HL-60/S4 (cell line): ENCODE data around the gene ERAP2.
"Not testable (repeated sequence)": the region's sequence is repeated elsewhere in the genome, so short reads cannot be mapped to it uniquely, and the experiment has no call there.

Experiments
- in situ Hi-C: fragments of 300-500 bp; cut with MboI; formaldehyde crosslinking; loops from 2 replicates; pipeline ENCODE4 v1.14.3; 2022; ENCODE audit warnings: low sequenced_read_pairs

The ERAP2 gene, protein sequence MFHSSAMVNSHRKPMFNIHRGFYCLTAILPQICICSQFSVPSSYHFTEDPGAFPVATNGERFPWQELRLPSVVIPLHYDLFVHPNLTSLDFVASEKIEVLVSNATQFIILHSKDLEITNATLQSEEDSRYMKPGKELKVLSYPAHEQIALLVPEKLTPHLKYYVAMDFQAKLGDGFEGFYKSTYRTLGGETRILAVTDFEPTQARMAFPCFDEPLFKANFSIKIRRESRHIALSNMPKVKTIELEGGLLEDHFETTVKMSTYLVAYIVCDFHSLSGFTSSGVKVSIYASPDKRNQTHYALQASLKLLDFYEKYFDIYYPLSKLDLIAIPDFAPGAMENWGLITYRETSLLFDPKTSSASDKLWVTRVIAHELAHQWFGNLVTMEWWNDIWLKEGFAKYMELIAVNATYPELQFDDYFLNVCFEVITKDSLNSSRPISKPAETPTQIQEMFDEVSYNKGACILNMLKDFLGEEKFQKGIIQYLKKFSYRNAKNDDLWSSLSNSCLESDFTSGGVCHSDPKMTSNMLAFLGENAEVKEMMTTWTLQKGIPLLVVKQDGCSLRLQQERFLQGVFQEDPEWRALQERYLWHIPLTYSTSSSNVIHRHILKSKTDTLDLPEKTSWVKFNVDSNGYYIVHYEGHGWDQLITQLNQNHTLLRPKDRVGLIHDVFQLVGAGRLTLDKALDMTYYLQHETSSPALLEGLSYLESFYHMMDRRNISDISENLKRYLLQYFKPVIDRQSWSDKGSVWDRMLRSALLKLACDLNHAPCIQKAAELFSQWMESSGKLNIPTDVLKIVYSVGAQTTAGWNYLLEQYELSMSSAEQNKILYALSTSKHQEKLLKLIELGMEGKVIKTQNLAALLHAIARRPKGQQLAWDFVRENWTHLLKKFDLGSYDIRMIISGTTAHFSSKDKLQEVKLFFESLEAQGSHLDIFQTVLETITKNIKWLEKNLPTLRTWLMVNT

GRCh38 chr5:96876292-96876850 lies at the start of gene ERAP2:
ERAP2 (plus strand) TSS chr5:96876500; CDS start chr5:96879686, 3,186 bp downstream.
- in situ Hi-C loops: no loop called here

DNA sequence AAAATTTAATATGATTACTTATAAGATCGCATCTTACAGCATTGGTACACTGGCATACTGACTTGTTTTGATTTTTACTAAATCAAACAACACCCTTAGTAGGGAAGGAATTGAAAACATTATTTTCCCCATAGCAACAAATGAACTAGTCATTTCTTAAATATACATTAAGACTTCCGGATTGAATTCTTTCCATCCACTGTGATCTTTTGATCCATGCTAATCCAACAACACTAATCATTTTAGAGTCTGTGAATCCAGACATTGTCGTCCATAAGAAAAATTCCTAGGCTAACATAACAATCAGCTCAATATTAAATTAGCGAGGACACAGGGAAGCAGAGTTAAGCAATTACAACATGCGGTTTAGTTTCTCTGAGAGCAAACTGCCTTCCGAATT lies 47.0 kb upstream of the ERAP2 start:
- in situ Hi-C loops: no loop called here

DNA sequence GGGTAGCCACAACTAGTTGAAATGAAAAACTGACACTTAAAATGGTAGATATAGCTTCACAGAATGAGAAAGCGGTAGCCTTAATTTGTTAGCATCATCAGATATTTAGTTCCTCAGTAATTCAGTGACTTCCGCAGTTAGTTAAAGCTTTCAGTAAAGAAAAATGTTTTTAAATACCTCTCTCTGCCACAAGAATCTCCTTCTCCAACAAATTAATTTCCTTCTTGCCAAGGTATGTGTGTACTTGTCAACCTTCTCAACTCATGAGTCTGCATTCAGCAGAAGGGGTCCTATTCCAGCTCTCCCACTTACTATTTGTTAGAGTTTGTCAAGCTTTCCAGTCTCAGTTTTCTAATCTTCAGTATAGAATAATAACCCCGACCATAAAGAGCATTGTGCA lies 42.3 kb upstream of the ERAP2 start:
- in situ Hi-C loops: no loop called here

DNA sequence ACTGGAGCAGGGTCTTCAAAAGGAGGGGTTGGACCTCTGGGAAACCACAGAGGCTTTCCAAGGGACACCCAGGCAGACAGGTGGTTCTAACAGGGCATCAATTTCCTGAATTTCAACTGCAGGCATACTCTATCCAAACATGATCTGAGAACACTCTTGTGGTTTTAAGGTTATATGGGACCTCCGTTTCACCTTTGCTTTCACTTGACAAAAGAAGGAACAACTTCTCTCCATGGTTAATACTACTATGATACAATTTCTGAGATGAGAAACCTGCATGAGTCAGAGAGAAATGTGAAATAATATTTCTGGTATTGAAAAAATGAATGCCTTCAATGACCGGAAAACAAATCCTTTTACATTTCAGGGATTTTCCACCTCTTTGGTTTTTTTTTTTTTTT lies 40.5 kb upstream of the ERAP2 start:
- in situ Hi-C loops: no loop called here

DNA sequence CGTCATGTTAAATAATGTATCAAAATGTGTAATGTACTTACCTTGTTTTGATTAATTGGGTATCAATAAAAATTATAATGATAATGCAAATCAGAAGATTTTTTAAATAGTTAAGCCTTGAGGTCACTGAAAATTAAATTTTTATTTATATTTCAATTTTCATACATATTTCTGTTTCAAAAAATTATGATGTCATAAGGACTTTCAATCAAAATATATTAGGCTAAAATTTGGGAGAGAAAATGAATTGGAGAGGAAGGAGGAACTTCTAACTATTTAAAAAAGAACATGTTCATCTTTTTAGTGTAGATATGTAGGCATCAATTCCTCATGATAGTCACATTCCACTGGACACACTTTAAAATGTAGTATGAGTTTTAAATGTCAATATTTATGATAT lies 39.5 kb upstream of the ERAP2 start:
- in situ Hi-C loops: no loop called here

GRCh38 chr5:96837303-96837702 lies 39.0 kb upstream of the ERAP2 start:
- in situ Hi-C loops: no loop called here

DNA sequence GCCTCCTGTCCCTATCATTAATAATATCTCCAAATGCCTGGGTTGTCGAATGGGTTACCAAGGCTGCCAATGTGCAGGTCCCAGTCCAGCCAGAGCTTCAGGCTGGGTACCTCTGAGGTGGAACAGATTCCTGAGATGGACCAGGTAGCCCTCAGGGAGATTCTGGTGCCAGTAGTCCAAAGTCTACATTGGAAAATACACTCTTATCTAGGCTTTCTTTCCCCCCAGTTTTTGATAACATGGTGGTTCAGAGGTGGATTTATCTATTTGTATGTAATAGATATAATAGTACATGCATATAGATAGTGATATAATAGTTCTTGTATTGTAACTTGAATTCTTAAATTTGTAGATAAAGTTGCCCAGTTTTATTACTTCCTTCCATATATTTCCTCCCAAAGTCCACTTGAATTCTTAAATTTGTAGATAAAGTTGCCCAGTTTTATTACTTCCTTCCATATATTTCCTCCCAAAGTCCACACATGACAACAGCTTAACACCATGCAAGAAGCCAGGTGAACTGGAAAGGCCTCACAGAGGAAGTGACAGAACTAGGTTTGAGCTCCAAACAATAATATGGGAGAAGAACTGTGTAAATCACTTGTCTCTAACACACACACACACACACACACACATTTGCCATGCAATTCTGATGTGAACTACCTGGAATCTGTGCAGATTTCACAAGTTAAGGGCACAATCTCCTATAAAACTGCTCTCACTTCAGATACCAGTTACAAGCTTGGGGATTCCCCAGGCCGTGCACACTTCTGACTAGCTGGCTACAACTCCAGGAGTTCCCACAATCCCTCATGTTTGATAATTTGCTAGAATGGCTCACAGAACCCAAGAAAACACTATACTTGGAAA lies 37.9 kb upstream of the ERAP2 start:
- in situ Hi-C loops: no loop called here

DNA sequence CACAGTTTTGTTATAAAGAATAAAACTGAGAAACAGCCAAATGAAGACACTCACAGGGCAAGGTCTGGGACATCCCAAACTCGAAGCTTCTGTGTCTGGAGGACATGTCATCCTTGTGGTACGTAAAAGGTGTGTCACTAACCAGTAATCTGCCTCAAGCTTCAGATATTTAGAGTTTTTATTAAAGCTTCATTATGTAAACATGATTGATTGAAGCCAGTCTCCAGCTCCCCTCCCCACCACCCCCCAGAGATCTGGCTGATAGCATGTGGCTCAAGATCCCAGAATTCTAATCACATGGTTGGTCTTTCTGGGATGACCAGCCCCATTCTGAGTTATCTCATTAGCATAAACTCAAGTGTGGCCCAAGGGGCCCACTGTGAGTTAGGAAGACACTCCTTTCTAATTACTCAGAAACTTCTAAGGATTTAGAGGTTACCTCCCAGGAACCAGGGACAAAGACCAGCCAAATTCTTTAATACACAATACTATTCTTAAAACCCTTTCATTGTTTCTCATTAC lies 37.2 kb upstream of the ERAP2 start:
- in situ Hi-C loops: no loop called here

- in situ Hi-C loops: not testable (repeated sequence)
Observed at GRCh38 chr5:96841931-96842330, 34.4 kb upstream of the ERAP2 start.

GRCh38 chr5:96843140-96843539 lies 33.2 kb upstream of the ERAP2 start:
- in situ Hi-C loops: no loop called here

DNA sequence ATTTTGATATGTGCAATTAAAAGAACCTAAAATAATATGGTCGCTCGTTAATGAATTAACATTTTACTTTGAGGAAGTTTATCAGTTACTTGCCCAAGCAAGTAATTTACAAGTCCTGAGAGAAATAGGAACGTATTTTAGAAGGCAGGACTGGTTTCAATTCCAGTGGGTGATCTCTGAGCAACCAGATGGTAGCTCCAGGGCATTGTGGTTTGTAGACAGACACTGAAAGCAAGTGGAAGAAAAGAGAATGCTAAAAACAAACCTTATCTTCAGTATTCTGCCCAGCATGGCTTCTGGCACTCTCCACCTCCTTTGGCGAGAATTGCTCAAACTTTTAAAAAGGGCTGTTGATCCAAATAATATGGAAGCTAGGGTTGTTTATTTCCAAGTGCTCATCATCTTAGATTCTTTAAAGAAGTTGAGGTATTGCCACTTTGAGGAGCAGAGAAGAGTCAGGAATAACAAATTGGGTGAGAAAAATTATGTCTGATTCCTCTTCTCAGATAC lies 31.8 kb upstream of the ERAP2 start:
- in situ Hi-C loops: no loop called here

DNA sequence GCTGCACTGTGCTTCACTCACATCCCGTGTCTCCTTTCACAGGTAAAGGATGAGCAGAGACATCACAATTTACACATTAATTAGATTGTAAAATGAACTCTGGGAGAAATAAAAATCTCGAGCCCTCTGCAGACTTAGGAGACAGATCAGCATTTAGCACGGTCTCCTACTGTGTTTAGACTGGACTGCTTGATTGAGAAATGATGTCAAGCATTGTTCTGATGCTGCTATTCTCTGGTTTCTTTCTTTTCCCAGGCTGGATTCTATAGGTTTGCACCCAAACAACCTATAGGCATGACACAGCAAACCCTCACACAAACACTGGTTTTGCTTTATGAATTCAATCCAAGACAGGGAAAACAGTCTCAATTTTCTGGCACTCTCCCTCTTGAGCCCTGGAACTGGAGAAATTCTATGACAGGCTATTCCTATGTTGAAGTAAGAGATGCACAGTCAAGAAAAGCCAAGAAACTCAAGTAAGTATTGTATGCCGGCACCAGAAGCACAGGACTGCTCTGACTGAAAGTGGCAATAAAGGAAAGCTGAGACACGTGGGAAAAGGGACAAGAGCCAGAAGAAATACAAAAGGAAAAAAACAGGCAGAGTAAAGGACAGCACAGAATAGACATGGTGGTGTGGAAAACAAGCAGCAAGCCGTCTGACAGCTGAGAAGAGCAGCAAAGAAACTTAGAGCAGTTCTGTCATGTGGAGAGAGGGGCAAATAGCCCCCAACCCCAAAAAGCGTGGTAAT lies 24.8 kb upstream of the ERAP2 start:
- in situ Hi-C loops: loop anchor here (25.0 kb wide), 1 partner anchor 311 kb away; no protein-coding TSS in a partner anchor

DNA sequence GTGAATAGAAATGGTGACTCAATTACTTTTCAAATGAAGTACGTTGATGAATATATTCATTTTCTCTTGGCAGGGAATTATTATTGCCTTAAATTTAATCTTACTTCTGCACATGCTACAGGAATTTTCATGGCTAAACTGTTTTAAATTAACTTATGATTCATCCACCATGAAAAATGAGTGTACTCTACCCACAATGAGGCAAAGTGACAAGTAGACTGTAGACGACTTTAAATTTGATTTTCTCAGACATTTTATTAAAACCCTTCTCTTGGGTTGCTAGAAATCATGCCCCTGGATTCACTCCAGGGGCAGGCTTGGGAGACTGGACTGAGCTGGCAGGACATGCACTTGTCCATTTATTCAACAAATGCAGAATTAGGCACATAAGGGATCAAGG lies 23.5 kb upstream of the ERAP2 start:
- in situ Hi-C loops: loop anchor here (25.0 kb wide), 1 partner anchor 310 kb away; no protein-coding TSS in a partner anchor

GRCh38 chr5:96854067-96854466 lies 22.2 kb upstream of the ERAP2 start:
- in situ Hi-C loops: loop anchor here (25.0 kb wide), 1 partner anchor 308 kb away; no protein-coding TSS in a partner anchor

DNA sequence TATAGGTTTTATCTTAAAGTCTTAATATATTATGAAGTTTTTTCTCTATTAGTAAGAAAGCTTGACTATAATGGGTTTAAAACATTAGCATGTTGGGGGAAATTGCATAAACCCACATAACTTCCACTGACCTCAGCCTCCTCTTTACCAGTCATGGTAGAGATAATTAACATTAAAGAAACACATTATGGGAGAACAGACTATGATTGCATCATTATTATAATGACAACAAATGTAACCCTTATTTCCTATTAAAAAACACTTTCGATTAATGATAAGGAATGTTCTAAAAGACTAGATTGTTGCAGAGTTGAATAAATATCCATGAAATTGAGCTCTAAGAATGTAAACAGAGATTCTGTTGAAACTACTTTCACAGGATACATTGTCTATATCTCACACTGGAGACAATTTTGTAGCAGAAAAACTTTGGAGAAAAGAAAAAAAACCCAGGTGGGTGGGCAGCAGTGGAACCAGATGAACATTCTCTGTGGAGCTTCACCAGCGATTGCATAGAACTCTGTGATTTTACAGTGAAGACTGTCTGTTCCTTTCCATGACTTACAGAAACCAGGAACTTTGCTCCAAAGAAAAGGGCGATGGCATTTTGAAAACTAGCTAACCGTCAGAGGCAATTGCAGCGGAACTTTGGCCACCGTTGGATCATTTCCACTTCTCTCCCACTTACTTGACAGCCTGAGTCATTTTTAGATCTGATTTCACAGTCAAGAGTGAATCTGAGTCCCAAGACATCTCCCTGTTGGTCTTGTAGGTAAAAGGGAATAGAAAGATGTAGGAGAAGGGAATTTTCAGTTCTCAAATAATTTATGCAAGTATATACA lies 21.0 kb upstream of the ERAP2 start:
- in situ Hi-C loops: loop anchor here (25.0 kb wide), 1 partner anchor 307 kb away; no protein-coding TSS in a partner anchor

DNA sequence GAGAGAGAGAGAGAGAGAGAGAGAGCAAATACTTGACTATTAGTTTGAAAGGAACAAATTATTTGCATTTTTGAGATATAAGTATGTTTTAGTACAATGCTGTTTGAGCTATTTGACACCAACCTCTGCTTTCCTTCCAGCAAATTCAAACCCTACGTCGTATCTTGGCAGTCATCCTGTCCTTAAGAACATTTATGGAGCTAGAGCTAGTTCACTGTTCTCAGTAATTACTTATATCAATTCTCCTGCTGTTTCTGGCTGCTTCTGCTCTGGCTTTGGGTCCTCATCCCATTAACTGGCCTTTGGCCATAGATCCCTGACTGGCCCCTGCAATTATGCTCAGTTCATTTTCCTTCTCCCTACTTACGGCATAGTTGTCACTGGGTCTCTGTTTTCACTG lies 19.9 kb upstream of the ERAP2 start:
- in situ Hi-C loops: loop anchor here (25.0 kb wide), 1 partner anchor 306 kb away; no protein-coding TSS in a partner anchor

- in situ Hi-C loops: loop anchor here (25.0 kb wide), 1 partner anchor 305 kb away; no protein-coding TSS in a partner anchor
Observed at GRCh38 chr5:96857454-96857853, 18.8 kb upstream of the ERAP2 start.

DNA sequence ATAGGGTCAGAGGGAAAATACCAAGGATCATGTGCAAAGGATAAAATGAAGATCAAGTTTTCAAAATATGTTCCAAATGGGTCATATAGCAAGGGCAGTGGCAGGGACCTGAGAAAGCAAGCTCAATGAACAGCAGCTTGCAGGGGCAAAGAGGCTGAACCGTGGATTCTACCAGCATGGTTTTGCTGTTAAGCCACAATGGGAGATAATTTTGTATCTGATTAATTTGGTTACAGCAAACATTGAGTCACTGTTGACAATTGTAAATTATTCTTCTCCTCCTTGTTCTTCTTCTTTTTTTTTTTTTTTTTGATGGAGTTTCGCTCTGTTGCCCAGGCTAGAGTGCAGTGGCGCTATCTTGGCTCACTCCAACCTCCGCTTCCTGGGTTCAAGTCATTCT lies 18.4 kb upstream of the ERAP2 start:
- in situ Hi-C loops: loop anchor here (25.0 kb wide), 1 partner anchor 304 kb away; no protein-coding TSS in a partner anchor
